Measurements from ENCODE around the gene DLGAP1. TPM values are rescaled to one million over a fixed set of nuclear protein-coding genes. Genes with fewer than 3 reads are reported as not detected.

DLGAP1 gene
- total RNA-seq, 1 donor from 2014 or later = 0.86 TPM

DNA sequence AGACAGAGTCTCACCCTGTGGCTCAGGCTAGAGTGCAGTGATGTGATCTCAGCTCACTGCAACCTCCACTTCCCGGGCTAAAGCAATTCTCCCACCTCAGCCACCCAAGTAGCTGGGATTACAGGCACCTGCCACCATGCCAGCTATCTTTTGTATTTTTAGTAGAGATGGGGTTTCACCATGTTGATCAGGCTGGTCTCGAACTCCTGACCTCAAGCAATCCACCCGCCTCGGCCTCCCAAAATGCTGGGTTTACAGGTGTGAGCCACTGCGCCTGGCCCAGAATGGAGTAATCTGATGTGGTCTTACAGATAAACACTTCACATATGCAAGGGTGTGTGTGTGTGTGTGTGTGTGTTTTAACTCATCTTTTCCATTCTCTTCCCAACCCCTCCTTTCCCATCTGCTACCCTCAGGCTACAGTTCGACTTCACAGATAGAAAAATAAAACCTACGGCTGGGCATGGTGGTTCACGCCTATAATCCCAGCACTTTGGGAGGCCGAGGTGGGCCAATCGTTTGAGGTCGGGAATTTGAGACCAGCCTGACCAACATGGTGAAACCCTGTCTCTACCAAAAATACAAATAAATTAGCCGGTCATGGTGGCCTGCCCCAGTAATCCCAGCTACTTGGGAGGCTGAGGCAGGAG, 853.9 kb downstream of the DLGAP1 start:
- intact Hi-C loops (cut with micrococcal nuclease) = loop anchor here (5.0 to 10.0 kb wide), 4 partner anchors 384 to 1634 kb away; partner anchors contain the start of gene SMCHD1

DNA sequence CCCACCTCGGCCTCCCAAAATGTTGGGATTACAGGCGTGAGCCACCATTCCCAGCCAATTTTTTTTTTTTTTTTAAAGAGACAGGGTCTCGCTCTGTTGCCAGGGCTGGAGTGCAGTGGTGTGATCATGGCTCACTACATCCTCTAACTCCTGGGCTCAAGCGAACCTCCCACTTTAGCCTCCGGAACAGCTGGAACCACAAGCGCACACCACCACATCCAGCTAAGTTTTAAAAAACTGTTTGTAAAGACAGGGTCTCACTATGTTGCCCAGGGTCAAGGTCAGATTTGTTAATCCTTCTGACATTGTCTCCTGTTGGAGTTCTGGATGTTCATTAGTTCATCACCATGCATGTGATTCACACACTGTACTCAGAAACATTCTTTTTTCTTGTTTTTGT, 855.2 kb downstream of the DLGAP1 start:
- intact Hi-C loops (cut with micrococcal nuclease) = loop anchor here (5.0 to 10.0 kb wide), 5 partner anchors 385 to 1695 kb away; partner anchors contain the start of genes SMCHD1 and ZBTB14

DNA sequence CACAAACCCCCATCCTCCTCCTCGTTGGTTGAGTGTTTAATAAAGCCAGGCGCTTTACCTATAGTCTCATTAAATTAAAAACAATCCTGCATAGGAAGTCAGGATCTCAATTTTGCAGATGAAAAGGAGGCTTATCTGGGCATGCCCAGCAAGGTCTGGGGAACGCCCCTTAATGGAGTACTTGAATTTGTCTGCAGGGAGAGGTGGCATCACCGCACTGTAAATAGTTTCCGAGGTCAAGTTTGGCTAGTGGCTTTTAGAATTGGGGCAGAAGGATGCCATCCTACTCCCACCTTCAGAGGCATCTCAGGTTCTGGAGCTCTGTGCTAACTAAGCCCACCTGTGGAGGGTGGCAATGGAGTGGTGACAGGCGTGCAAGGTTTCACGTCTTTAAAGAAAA, 855.9 kb downstream of the DLGAP1 start:
- intact Hi-C loops (cut with micrococcal nuclease) = loop anchor here (10.0 kb wide), 1 partner anchor 1696 kb away; the partner anchor contains the start of gene ZBTB14

DNA sequence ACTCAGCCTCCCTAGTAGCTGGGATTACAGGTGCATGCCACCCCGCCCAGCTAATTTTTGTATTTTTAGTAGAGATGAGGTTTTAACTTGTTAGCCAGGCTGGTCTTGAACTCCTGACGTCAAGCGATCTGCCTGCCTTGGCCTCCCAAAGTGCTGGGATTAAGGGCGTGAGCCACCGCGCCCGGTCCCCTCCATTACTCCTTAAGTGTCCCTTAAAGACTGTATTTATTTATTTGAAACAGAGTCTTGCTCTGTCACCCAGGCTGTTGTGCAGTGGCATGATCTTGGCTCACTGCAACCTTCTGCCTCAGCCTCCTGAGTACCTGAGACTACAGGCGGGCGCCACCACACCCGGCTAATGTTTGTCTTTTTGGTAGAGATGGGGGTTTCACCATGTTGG, 856.5 kb downstream of the DLGAP1 start:
- intact Hi-C loops (cut with micrococcal nuclease) = loop anchor here (10.0 kb wide), 1 partner anchor 1696 kb away; the partner anchor contains the start of gene ZBTB14

DNA sequence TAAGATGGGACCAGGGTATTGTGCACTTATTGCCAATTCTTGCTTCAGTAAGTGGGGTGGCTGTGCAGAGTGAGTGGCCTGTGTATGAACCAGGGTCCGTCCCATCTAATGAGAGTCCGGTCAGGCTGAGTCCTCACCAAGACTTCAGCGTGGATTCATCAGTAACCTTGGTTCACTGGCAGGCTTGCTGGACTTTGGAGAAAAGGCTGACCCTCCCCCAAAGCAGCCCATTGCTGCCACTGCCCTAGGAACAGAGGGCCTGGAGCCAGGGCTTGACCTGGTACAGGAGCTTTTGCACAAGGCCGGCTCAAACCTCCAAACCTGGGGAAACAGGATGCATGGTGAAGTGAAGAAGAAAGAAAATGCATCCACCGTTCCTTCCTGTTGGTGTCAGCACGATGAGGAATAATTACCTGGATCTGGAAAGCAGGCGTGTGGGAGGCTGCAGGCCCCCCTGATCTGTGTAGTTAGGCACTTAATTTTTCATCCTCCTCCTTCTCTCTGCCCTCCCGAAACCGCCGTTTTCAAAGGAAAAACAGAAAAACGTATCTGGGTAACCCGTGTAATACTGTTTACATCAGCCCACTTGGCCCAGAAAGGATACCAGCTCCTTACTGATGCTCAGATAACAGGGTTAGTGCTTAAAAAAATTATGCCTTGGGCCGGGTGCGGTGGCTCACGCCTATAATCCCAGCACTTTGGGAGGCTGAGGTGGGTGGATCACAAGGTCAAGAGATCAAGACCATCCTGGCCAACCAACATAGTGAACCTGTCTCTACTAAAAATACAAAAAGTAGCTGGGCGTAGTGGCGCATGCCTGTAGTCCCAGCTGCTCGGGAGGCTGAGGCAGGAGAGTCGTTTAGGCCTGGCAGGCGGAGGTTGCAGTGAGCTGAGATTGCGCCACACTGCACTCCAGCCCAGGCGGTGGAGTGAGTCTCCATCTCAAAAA, 857.4 kb downstream of the DLGAP1 start:
- intact Hi-C loops (cut with micrococcal nuclease) = loop anchor here (10.0 kb wide), 1 partner anchor 1697 kb away; the partner anchor contains the start of gene ZBTB14

DNA sequence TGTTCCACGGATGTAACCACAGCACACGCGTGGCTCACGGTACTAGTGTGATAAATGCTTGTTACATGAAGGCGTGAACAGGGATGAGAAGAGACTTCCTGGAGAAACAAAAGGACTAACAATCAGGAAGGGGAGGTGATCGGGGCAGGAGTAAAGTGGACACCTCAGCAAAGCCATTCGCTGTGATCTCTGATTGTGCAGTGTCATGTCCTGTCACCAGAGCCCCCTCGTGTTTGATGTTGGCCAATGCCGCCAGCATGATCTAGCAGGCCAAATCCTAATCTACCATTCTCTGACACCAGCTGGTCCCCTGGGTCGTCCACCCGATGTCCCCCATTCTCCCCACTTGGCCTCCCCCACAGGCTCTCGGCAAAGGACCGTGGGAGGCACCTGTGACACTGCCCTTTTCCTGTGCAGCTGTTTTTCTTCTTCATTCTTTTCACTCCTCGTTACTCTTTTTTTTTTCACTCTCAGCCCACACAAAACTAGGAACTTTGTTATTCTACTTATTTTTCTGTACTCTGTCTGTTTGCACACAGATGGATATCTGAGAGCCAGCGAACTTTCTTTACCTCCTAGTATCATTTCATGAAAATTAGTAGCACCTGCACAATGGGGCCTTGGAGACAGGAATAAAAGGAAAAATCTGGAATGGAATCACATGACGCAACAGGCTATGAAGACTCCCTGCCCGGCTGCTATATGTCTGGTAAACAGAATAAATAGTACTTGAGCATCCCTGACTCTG, 858.3 kb downstream of the DLGAP1 start:
- intact Hi-C loops (cut with micrococcal nuclease) = loop anchor here (10.0 kb wide), 1 partner anchor 1698 kb away; the partner anchor contains the start of gene ZBTB14

DNA sequence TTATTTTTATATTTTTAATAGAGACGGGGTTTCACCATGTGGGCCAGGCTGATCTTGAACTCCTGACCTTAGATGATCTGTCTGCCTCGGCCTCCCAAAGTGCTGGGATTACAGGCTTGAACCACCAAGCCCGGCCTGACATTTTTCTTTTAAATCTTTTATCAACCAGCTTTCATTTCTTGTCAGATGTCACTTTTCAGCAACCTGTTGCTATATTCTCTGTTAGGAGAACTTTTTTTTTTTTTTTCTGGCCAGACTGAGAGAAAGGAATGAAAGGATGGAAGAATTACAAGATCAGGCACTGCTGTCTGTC, 858.8 kb downstream of the DLGAP1 start:
- intact Hi-C loops (cut with micrococcal nuclease) = loop anchor here (10.0 kb wide), 1 partner anchor 1699 kb away; the partner anchor contains the start of gene ZBTB14

DNA sequence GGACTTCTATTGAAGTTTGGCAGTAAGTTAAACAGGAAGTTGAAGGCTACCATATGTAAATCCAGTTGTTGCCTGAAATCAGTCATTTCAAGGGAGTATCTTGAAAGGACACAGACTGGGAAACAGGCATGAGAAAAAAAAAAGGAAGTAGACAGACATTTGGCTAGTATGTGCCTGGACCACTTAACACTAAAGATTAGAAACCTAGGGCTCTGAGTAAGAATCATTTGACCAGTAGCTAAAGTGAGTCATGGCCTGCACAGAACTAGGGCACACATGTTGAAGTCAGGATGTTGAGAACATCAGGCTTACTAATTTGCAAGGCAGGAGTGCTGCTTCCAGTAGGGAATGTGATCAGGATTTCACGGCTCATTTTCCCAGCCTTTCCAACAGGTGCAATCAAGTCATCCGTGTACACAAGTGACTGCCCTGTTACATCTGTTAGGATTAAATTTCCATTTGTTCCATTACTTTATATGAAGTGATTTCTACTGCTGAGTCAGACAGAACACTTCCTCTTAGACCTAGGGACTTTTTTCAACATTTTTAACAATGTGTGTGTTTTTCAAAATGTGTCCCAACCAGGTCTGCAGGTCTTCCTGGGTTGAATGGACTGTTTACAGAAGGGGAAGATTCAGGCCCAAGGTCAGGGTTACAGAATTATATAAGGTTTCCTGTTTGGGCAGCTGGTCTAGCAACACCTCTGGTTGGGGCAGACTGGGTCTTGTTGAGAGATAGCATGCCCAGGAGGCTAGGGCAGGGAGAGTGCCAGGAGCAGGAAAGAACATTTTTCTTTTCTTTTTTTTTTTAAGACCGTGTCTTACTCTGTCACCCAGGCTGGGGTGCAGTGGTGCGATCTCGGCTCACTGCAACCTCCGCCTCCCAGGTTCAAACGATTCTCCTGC, 859.5 kb downstream of the DLGAP1 start:
- intact Hi-C loops (cut with micrococcal nuclease) = loop anchor here (2.0 to 10.0 kb wide), 4 partner anchors 215 to 1699 kb away; partner anchors contain the start of gene ZBTB14

DNA sequence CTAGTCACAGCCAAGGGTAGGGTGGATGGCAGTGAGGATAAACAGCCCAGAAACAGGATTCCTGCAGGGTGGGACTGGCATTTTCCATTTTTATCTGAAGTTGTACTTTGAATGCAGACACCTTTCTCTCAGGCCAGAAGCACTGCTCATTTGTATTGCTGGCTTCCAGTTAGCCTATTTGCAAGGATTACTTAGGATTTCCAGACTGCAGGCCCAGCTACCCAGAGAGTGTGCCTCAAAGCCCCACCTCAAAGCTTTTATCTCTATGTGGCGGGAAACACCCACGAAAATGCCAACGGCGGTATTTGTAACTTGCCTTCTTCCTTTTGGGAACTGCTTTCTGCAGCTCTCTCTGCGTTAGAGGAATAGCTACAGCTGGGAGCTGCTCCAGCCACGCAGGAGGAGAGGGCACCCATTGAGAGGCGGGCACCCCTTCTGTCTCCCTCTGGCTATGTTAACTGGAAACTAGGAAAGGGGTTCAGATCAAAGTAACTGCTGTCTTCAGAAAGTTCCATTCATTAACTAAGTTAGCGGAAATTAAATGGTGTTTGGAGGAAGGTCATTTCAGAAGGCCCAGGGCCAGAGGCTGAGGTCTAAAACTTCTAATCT, 860.2 kb downstream of the DLGAP1 start:
- intact Hi-C loops (cut with micrococcal nuclease) = loop anchor here (1.0 to 10.0 kb wide), 16 partner anchors 8 to 1700 kb away; partner anchors contain the start of genes METTL4, MYL12A, NDC80 and ZBTB14

DNA sequence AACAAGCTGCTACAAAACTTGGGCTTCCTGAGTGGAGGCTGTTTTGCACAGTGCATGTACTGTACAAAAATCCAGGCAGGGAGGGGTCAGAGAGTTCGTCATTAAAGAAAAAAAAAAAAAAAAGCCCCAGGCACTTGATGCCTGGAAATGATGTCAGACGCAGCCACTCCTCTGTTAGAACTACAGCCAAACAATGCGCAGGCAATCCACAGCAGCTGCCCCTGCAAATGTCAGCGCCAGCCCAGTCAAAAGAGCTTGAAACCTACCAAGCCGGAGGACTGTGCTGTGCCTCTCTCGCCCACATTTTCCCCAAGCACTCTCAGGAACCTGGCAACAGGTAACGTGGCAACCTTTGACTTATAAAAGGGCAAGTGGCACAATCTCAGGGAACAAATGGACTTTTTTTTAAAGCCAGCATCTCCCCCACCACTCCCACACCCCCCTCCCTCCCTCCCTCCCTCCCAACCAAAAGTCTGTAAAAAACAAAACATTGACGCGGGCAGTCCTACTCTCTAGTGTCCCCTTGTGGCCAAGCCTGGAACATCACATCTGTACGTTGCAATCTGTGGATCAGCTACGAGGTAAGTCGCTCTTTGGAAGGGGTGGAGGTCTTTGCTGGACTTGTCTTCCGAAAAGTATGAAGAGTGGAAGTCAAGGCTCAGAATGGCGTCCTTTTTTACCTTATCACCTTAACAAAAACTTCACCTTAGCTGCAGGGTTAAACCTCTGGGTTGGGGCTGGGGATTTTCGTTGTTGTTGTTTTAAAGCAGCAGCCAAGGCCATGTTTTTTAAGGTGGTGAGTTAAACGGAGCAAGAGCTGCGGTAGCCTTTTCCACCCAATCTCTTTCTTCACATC, 861.0 kb downstream of the DLGAP1 start:
- intact Hi-C loops (cut with micrococcal nuclease) = loop anchor here (1.0 to 10.0 kb wide), 18 partner anchors 8 to 1701 kb away; partner anchors contain the start of genes METTL4, MYL12A, NDC80 and ZBTB14

DNA sequence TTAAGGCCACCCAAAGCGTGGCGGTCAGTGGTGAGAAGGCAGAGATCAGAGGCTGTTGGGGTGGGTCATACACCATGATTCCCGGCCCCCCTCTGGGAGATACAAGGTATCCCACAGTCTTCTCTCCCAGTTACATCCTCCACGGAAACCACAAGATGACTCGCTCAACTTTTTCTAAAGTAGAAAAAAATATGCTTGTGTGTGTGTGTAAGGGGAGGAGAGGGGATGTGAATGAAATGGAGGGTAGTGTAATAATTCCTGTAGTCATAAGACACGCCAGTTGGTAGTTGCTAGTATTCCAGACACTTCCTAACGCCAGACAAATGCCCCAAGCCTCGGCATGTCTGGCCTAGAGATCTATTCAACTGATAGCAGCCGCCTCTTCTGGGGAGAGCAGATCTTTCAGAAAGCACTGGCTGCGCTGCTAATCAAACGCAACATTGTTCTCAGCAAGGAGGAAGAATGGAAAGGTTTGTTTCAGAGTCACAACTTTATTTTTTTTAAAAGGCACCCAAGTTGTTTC, 861.7 kb downstream of the DLGAP1 start:
- intact Hi-C loops (cut with micrococcal nuclease) = loop anchor here (1.0 to 10.0 kb wide), 4 partner anchors 67 to 1701 kb away; partner anchors contain the start of gene ZBTB14

DNA sequence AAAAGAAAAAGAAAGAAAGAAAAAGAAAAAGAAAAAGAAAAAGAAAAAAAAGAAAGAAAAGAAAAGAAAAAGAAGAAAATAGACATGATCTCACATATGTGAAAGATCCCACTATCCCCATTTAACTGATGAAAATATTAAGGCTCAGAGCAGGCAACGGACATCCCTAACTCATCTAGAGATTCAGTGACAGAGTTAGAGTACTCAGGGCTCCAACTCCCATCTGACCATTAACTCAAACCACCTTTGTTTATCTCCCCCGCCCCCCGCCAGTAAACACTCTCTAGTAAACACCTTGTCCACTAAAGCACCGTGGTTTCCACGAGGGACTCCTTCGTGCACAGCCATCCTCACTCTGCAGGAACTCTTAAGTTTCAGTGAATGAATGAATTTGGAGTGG, 862.2 kb downstream of the DLGAP1 start:
- intact Hi-C loops (cut with micrococcal nuclease) = loop anchor here (1.0 to 10.0 kb wide), 4 partner anchors 66 to 1702 kb away; partner anchors contain the start of gene ZBTB14

DNA sequence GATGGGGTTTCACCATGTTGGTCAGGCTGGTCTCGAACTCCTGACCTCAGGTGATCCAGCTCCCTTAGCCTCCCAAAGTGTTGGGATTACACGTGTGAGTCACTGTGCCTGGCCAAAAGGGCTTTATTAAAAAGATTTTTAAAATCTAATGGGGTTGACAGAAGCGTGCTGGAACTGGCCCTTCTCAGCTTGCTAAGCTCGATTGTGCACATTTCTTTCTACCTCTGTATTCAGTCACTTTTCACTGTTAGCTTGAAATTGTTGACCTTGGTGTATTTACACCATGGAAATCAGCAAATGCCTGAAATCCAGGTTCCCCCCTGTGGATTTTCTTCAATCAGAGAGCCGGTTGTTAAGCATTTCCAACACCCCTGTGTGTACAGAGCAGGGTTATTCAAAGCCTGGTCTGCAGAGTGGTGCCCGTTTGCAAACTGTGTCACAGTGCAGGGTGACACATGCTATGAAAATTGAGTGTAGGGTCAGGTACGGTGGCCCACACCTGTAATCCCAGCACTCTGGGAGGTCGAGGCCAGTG, 864.9 kb downstream of the DLGAP1 start:
- intact Hi-C loops (cut with micrococcal nuclease) = loop anchor here (5.0 to 10.0 kb wide), 2 partner anchors 948 to 1705 kb away; partner anchors contain the start of gene ZBTB14

DNA sequence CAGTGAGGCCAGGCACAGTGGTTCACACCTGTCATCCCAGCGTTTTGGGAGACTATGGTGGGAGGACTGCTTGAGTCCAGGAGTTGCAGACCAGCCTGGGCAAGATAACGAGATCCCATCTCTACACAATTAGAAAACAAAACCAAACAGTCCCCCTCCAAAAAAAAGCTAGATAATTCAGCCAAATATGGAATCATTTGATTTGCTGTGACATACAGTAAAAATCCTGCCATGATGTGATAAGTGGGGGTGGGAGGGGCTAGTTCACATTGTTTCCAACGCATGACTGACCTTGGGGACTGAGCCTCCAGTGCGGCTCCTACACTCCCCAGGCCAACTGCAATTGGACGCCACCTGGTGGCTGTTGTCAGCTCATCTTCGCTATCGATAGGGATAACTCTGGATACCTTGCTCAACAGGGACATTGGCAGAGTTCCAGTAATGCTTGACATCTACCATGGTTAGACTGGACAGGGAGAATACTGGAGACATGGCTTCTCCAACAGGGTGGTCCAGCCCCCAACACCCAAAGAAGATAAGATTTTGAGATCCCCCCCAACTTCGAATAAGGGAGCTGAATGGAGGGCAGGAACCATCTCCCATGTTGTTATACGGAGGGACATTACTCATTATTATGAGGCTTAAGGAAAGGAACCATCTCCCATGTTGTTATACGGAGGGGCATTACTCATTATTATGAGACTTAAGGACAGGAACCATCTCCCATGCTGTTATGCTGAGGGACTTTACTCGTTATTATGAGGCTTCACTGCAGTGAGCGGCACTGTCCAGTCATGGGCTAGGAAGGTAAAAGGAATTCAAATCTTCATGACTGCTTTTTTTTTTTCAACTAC, 869.2 kb downstream of the DLGAP1 start:
- intact Hi-C loops (cut with micrococcal nuclease) = loop anchor here (1.0 kb wide), 6 partner anchors 8 to 305 kb away; no protein-coding TSS in a partner anchor

DNA sequence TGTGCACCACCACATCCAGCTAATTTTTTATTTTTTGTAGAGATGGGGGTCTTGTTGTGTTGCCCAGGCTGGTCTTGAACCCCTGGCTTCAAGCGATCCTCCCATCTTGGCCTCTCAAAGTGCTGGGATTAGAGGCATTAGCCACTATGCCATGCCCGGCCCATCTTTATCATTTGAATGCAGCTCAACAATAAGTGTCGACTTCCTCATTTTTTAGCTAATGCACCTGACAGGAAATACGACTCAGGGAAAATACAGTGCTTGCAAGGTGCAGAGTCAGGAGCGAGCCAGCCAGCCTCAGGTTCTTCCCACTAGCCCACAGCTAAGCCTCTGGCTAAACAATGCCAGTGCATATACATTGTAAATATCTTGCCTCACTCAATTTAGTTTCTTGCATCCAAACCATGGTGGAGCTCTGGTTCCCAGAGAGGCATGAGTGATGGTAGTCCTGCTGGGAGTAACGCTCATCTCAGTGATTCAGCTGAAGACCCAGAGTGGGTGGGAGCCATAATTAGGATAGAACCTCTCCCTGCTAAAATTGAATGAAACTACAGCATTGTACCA, 870.1 kb downstream of the DLGAP1 start:
- intact Hi-C loops (cut with micrococcal nuclease) = no loop called here

DNA sequence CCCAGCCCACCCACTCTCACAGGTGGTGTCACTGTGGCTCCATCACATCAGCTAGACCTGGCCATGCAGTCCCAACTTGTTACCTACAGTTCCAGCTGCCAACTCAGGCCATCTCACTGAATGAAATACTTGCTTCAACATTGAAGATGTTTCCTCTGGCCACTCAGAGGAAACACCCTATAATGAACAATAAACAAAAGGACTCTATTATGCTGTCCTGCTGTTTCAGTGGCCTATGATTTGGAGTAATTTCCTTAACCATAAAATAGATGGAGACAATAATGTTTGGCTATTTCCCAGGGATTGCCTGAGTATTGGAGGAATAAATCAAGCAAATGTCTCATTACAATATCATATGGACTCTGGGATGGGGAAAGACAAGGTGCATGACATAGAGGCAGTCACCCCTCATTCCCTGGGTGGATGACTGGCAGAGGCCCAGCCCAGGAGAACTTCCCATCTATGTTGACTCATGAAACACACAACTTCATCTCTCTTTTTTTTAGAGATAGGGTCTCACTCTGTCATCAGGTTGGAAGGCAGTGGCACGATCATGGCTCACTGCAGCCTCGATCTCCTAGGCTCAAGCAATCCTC, 870.7 kb downstream of the DLGAP1 start:
- intact Hi-C loops (cut with micrococcal nuclease) = no loop called here
